GM23338 (cell line): ENCODE measurements around the gene IFITM1. TPM values are rescaled to one million over a fixed set of nuclear protein-coding genes. Genes with fewer than 3 reads are reported as not detected.

Source experiments
- ATAC-seq: fragments of 200-7000 bp; cut with Tn5 transposase; 3 replicates; pipeline ENCODE4 v1.9.1; 2020
- DNase-seq: peaks from one replicate; pipeline ENCODE4 v3.0.0-alpha.2; 2015; ENCODE audit warnings: low spot score
- H2AFZ ChIP-seq: fragments of 200-600 bp; sonication (generic); 2 replicates; pipeline ENCODE4 v1.8.0; 2016; ENCODE audit warnings: antibody characterized with exemption, mild to moderate bottlenecking, moderate library complexity
- H3F3A ChIP-seq: fragments of 200-600 bp; sonication (generic); replicated peaks from 2 replicates; pipeline ENCODE4 v1.8.0; 2017; ENCODE audit warnings: antibody characterized with exemption, mixed run types, low read depth
- H3K27ac ChIP-seq: fragments of 200-600 bp; sonication (generic); 2 replicates; pipeline ENCODE4 v1.6.1; 2016; ENCODE audit warnings: low read depth
- H3K27me3 ChIP-seq: fragments of 200-600 bp; sonication (generic); 2 replicates; pipeline ENCODE4 v1.8.0; 2016; ENCODE audit warnings: mild to moderate bottlenecking, mixed run types, moderate library complexity; ENCODE audit not compliant: insufficient read depth
- H3K36me3 ChIP-seq: fragments of 200-600 bp; sonication (generic); 2 replicates; pipeline ENCODE4 v1.8.0; 2016; ENCODE audit warnings: mild to moderate bottlenecking; ENCODE audit not compliant: insufficient read depth
- H3K4me1 ChIP-seq: fragments of 200-600 bp; sonication (generic); 2 replicates; pipeline ENCODE4 v1.8.0; 2016; ENCODE audit warnings: mild to moderate bottlenecking, moderate library complexity; ENCODE audit not compliant: insufficient read depth
- H3K4me2 ChIP-seq: fragments of 200-600 bp; sonication (generic); 2 replicates; pipeline ENCODE4 v1.7.1; 2017; ENCODE audit warnings: mixed run types
- H3K4me3 ChIP-seq: fragments of 200-600 bp; sonication (generic); 2 replicates; pipeline ENCODE4 v1.6.1; 2016; ENCODE audit warnings: mixed run types
- H3K79me2 ChIP-seq: fragments of 200-600 bp; sonication (generic); replicated peaks from 2 replicates; pipeline ENCODE4 v1.8.0; 2017; ENCODE audit warnings: mild to moderate bottlenecking; ENCODE audit not compliant: insufficient read depth
- H3K9me2 ChIP-seq: fragments of 200-600 bp; sonication (generic); 2 replicates; pipeline ENCODE4 v1.8.0; 2017; ENCODE audit not compliant: insufficient read depth
- H4K20me1 ChIP-seq: fragments of 200-600 bp; sonication (generic); replicated peaks from 2 replicates; pipeline ENCODE4 v1.8.0; 2017; ENCODE audit warnings: mild to moderate bottlenecking; ENCODE audit not compliant: insufficient read depth
- H3K27ac Mint-ChIP-seq: 2 replicates; pipeline ENCODE4 v1.8.0; 2020; ENCODE audit warnings: inconsistent platforms, mild to moderate bottlenecking, moderate library complexity, mixed read lengths
- H3K27me3 Mint-ChIP-seq: 3 replicates; pipeline ENCODE4 v1.8.0; 2022; ENCODE audit warnings: low read depth, mild to moderate bottlenecking, moderate library complexity, mixed read lengths, inconsistent platforms; ENCODE audit not compliant: insufficient read depth, poor library complexity
- H3K36me3 Mint-ChIP-seq: 3 replicates; pipeline ENCODE4 v1.8.0; 2021; ENCODE audit warnings: low read depth, mild to moderate bottlenecking, inconsistent platforms, moderate library complexity, mixed read lengths
- H3K4me1 Mint-ChIP-seq: 3 replicates; pipeline ENCODE4 v1.8.0; 2020; ENCODE audit warnings: mild to moderate bottlenecking, inconsistent platforms, mixed read lengths
- H3K4me3 Mint-ChIP-seq: 3 replicates; pipeline ENCODE4 v1.8.0; 2021; ENCODE audit warnings: moderate library complexity, mild to moderate bottlenecking, inconsistent platforms, mixed read lengths
- H3K9me3 Mint-ChIP-seq: 3 replicates; pipeline ENCODE4 v1.8.0; 2020; ENCODE audit warnings: moderate library complexity, mild to moderate bottlenecking, inconsistent platforms, mixed read lengths
- CREB1 ChIP-seq: fragments of 250-450 bp; sonication (Bioruptor Pico); IDR thresholded peaks from 2 replicates; pipeline ENCODE4 v1.5.0; 2020; ENCODE audit warnings: low read depth, mild to moderate bottlenecking, moderate library complexity
- ETS1 ChIP-seq: IDR thresholded peaks from 2 replicates; pipeline ENCODE4 v1.6.1; 2016; ENCODE audit warnings: antibody characterized with exemption
- EZH2 ChIP-seq: fragments of 200-600 bp; sonication (generic); IDR thresholded peaks from one replicate; pipeline ENCODE4 v1.8.0; 2017; ENCODE audit warnings: antibody characterized with exemption, mild to moderate bottlenecking, low read depth; ENCODE audit not compliant: unreplicated experiment
- EZH2phosphoT487 ChIP-seq: fragments of 200-600 bp; sonication (generic); IDR thresholded peaks from one replicate; pipeline ENCODE4 v1.8.1; 2018; ENCODE audit warnings: antibody characterized with exemption; ENCODE audit not compliant: unreplicated experiment
- JUNB ChIP-seq: IDR thresholded peaks from one replicate; pipeline ENCODE4 v1.6.1; 2016; ENCODE audit warnings: antibody characterized with exemption; ENCODE audit not compliant: unreplicated experiment
- NANOG ChIP-seq: IDR thresholded peaks from 2 replicates; pipeline ENCODE4 v1.6.1; 2016; ENCODE audit warnings: antibody characterized with exemption, borderline replicate concordance
- POLR2AphosphoS5 ChIP-seq: IDR thresholded peaks from 2 replicates; pipeline ENCODE4 v1.6.1; 2016; ENCODE audit warnings: antibody characterized with exemption, low read depth
- REST ChIP-seq: IDR thresholded peaks from one replicate; pipeline ENCODE4 v1.6.1; 2018; ENCODE audit warnings: antibody characterized with exemption; ENCODE audit not compliant: unreplicated experiment
- STAT1 ChIP-seq: IDR thresholded peaks from one replicate; pipeline ENCODE4 v1.6.1; 2016; ENCODE audit warnings: antibody characterized with exemption; ENCODE audit not compliant: unreplicated experiment
- ZNF462 ChIP-seq: fragments of 250-450 bp; sonication (Bioruptor Pico); IDR thresholded peaks from 2 replicates; pipeline ENCODE4 v1.5.0; 2020; ENCODE audit warnings: mild to moderate bottlenecking, moderate library complexity
- polyA plus RNA-seq: library from polyadenylated mRNA; unstranded; fragments of >200 nt; fragmentation: Nextera tagmentation; extraction: Ambion mirVana; gene quantifications from 2 replicates; pipeline ENCODE4 v1.2.1, GENCODE V29; 2016
- total RNA-seq: library from RNA; depleted of rRNA; stranded (reverse); fragments of >200 nt; shearing (Covaris generic); gene quantifications from 2 replicates; pipeline ENCODE4 v1.2.3, GENCODE V29; 2014

Gene IFITM1
- total and polyA plus RNA-seq, 2 experiments from 2014 or later: 396 to 1,194 TPM

- Histone ChIP-seq H3K4me3 (peak overlapping the region; percentile 70), H4K20me1 (peaks cover 10% of the 10 kb centered on the region), H3K4me2 (peak overlapping the region; percentile 84), H2AFZ (no peak overlapping the region), H3K36me3 (no peaks in the 10 kb centered on the region), H3K9me2 (no peaks in the 10 kb centered on the region), H3K4me1 (peaks cover 48% of the 10 kb centered on the region), H3K79me2 (peaks cover 23% of the 10 kb centered on the region), H3K27me3 (peaks cover 4% of the 10 kb centered on the region; the same call in 1 of the 2 replicates), H3F3A (peaks cover 27% of the 10 kb centered on the region), H3K27ac (peak overlapping the region; percentile 32; the same call in 1 of the 2 replicates)
- H3K4me1 Mint-ChIP-seq: peaks cover 65% of the 10 kb centered on the region
- H3K9me3 Mint-ChIP-seq: no peaks in the 10 kb centered on the region
- peaks cover 8% of the 10 kb centered on the region; the same call in 2 of the 3 replicates for H3K36me3 Mint-ChIP-seq
- peak overlapping the region; percentile 74; the same call in 1 of the 2 replicates for H3K27ac Mint-ChIP-seq
- peaks cover 22% of the 10 kb centered on the region for H3K27me3 Mint-ChIP-seq
- no peak for DNase-seq
- peak overlapping the region; percentile 65 for H3K4me3 Mint-ChIP-seq
- TF ChIP-seq EZH2phosphoT487: no peak
- peak; percentile 26; the same call in 1 of the 2 replicates for TF ChIP-seq POLR2AphosphoS5
- no peak for ATAC-seq
These were observed 2.3 kb downstream of the IFITM1 start for GRCh38 chr11:316031-316701.

GRCh38 chr11:316891-317301, 3.1 kb downstream of the IFITM1 start:
- Histone ChIP-seq H3K36me3 (no peaks in the 10 kb centered on the region), H3K4me2 (peak overlapping the region; percentile 84), H3K9me2 (no peaks in the 10 kb centered on the region), H3K79me2 (peaks cover 23% of the 10 kb centered on the region), H3K4me3 (peak overlapping the region; percentile 70), H3F3A (peaks cover 25% of the 10 kb centered on the region), H3K27me3 (peaks cover 1% of the 10 kb centered on the region; the same call in 1 of the 2 replicates), H4K20me1 (peaks cover 10% of the 10 kb centered on the region), H2AFZ (no peak overlapping the region), H3K27ac (peak overlapping the region; percentile 32), H3K4me1 (peaks cover 44% of the 10 kb centered on the region)
- Mint-ChIP-seq H3K27me3 (peaks cover 18% of the 10 kb centered on the region), H3K27ac (peak overlapping the region; percentile 74; the same call in 1 of the 2 replicates), H3K9me3 (no peaks in the 10 kb centered on the region), H3K4me1 (peaks cover 61% of the 10 kb centered on the region), H3K4me3 (peak overlapping the region; percentile 65), H3K36me3 (peaks cover 8% of the 10 kb centered on the region; the same call in 2 of the 3 replicates)
- no peak for DNase-seq
- no peak for ATAC-seq
- TF ChIP-seq STAT1 (no peak), CREB1 (CRISPR knock-in tag) (no peak), NANOG (no peak), EZH2phosphoT487 (no peak), ETS1 (no peak), JUNB (no peak), EZH2 (no peak), ZNF462 (CRISPR knock-in tag) (no peak), REST (no peak)
